Activated T-helper 1 cell treated with anti-CD3 and anti-CD28 coated beads, Interleukin-12 subunit alpha, Interleukin-12 subunit beta, Interleukin-2, Interleukin-4 antibody, amounts not matched to agents 30 ng/mL and 10 ng/mL and 1 ng/mL, durations not matched to agents 14 hours and 24 hours and 36 hours (primary cell): ENCODE results near the gene IKZF3. TPM values are rescaled to one million over a fixed set of nuclear protein-coding genes. Genes with fewer than 3 reads are reported as not detected.
"Not testable (repeated sequence)": the region's sequence is repeated elsewhere in the genome, so short reads cannot be mapped to it uniquely, and the experiment has no call there.

Experiments used
- DNase-seq: peaks from one replicate; pipeline ENCODE4 v3.0.0; 2021; ENCODE audit warnings: low spot score
- H3K27ac Mint-ChIP-seq: one replicate; pipeline ENCODE4 v1.8.0; 2021; ENCODE audit warnings: mild to moderate bottlenecking, mixed read lengths
- H3K27me3 Mint-ChIP-seq: one replicate; pipeline ENCODE4 v1.8.0; 2022; ENCODE audit warnings: mild to moderate bottlenecking, moderate library complexity, mixed read lengths; ENCODE audit not compliant: insufficient read depth
- H3K36me3 Mint-ChIP-seq: one replicate; pipeline ENCODE4 v1.8.0; 2021; ENCODE audit warnings: low read depth, mixed read lengths
- H3K4me1 Mint-ChIP-seq: one replicate; pipeline ENCODE4 v1.8.0; 2021; ENCODE audit warnings: low read depth, mixed read lengths
- H3K4me3 Mint-ChIP-seq: one replicate; pipeline ENCODE4 v1.8.0; 2021; ENCODE audit warnings: mild to moderate bottlenecking, moderate library complexity, mixed read lengths
- H3K9me3 Mint-ChIP-seq: one replicate; pipeline ENCODE4 v1.8.0; 2021; ENCODE audit warnings: mixed read lengths
- intact Hi-C: fragments of 100-400 bp; cut with micrococcal nuclease; formaldehyde crosslinking; loops from one replicate; pipeline ENCODE4 v1.15.1; 2024
- total RNA-seq: library from RNA; stranded (reverse); gene quantifications from 2 replicates; pipeline ENCODE4 v1.2.3, GENCODE V29; 2022

The IKZF3 gene
- total RNA-seq, 1 donor from 2014 or later: 22.8 TPM

GRCh38 chr17:39735882-39736281 lies 128.2 kb downstream of the IKZF3 start:
- Mint-ChIP-seq H3K9me3 (no peaks in the 10 kb centered on the region), H3K27me3 (peaks cover 24% of the 10 kb centered on the region), H3K4me3 (no peak overlapping the region), H3K4me1 (peaks cover 33% of the 10 kb centered on the region), H3K36me3 (no peaks in the 10 kb centered on the region), H3K27ac (no peak overlapping the region)
- intact Hi-C loops: no loop called here
- DNase-seq: no peak

GRCh38 chr17:39732586-39732985 lies 131.5 kb downstream of the IKZF3 start:
- Mint-ChIP-seq H3K36me3 (peaks cover 4% of the 10 kb centered on the region), H3K4me3 (peak overlapping the region; percentile 20), H3K9me3 (no peaks in the 10 kb centered on the region), H3K27me3 (peaks cover 18% of the 10 kb centered on the region), H3K27ac (no peak overlapping the region), H3K4me1 (peaks cover 22% of the 10 kb centered on the region)
- intact Hi-C loops: no loop called here
- no peak for DNase-seq

GRCh38 chr17:39730095-39730921 lies 133.8 kb downstream of the IKZF3 start, which contains the start of gene MIEN1:
Gene MIEN1 (minus strand): TSS chr17:39730532. CDS start chr17:39730495, 37 bp downstream.
- no peaks in the 10 kb centered on the region for H3K9me3 Mint-ChIP-seq
- peak within 1 kb of the TSS; percentile 92 for H3K4me3 Mint-ChIP-seq
- peaks cover 4% of the 10 kb centered on the region for H3K36me3 Mint-ChIP-seq
- H3K27me3 Mint-ChIP-seq: peaks cover 7% of the 10 kb centered on the region
- peaks cover 11% of the 10 kb centered on the region for H3K4me1 Mint-ChIP-seq
- intact Hi-C loops: loop anchor here (1.0 kb wide), 8 partner anchors 8 to 324 kb away; partner anchors contain the start of genes IKZF3, MED24, PGAP3 and PSMD3
- peak; percentile 90 for DNase-seq
- H3K27ac Mint-ChIP-seq: peak within 1 kb of the TSS; percentile 85

GRCh38 chr17:39729280-39729851 lies 134.7 kb downstream of the IKZF3 start:
- Mint-ChIP-seq H3K4me1 (peaks cover 11% of the 10 kb centered on the region), H3K4me3 (peak overlapping the region; percentile 92), H3K36me3 (peaks cover 4% of the 10 kb centered on the region), H3K27ac (peak overlapping the region; percentile 85), H3K27me3 (peaks cover 7% of the 10 kb centered on the region), H3K9me3 (no peaks in the 10 kb centered on the region)
- DNase-seq: no peak
- intact Hi-C loops: no loop called here

- no peak for DNase-seq
- no peaks in the 10 kb centered on the region for H3K9me3 Mint-ChIP-seq
- no peaks in the 10 kb centered on the region for H3K27me3 Mint-ChIP-seq
- peaks cover 11% of the 10 kb centered on the region for H3K4me1 Mint-ChIP-seq
- peaks cover 4% of the 10 kb centered on the region for H3K36me3 Mint-ChIP-seq
- no peak overlapping the region for H3K27ac Mint-ChIP-seq
- intact Hi-C loops: no loop called here
- no peak overlapping the region for H3K4me3 Mint-ChIP-seq
These were observed 136.6 kb downstream of the IKZF3 start for GRCh38 chr17:39727556-39727955.

- H3K27ac Mint-ChIP-seq: no peak overlapping the region
- intact Hi-C loops: no loop called here
- no peaks in the 10 kb centered on the region for H3K27me3 Mint-ChIP-seq
- DNase-seq: no peak
- peaks cover 4% of the 10 kb centered on the region for H3K36me3 Mint-ChIP-seq
- peaks cover 11% of the 10 kb centered on the region for H3K4me1 Mint-ChIP-seq
- H3K4me3 Mint-ChIP-seq: no peak overlapping the region
- H3K9me3 Mint-ChIP-seq: no peaks in the 10 kb centered on the region
These were observed 137.5 kb downstream of the IKZF3 start for GRCh38 chr17:39726617-39727016.

- H3K27ac Mint-ChIP-seq, H3K9me3 Mint-ChIP-seq, H3K4me3 Mint-ChIP-seq, intact Hi-C loops, H3K27me3 Mint-ChIP-seq, H3K36me3 Mint-ChIP-seq, DNase-seq: not testable (repeated sequence)
- peaks cover 11% of the 10 kb centered on the region for H3K4me1 Mint-ChIP-seq
These were observed 138.2 kb downstream of the IKZF3 start for GRCh38 chr17:39725923-39726322.

GRCh38 chr17:39724731-39725130 lies 139.4 kb downstream of the IKZF3 start:
- no peak for DNase-seq
- Mint-ChIP-seq H3K27me3 (peaks cover 2% of the 10 kb centered on the region), H3K27ac (peak overlapping the region; percentile 44), H3K4me1 (peaks cover 13% of the 10 kb centered on the region), H3K4me3 (no peak overlapping the region), H3K9me3 (no peaks in the 10 kb centered on the region), H3K36me3 (peaks cover 4% of the 10 kb centered on the region)
- intact Hi-C loops: no loop called here

- H3K27ac Mint-ChIP-seq: no peak overlapping the region
- no peak for DNase-seq
- H3K4me1 Mint-ChIP-seq: peaks cover 6% of the 10 kb centered on the region
- no peak overlapping the region for H3K4me3 Mint-ChIP-seq
- peaks cover 2% of the 10 kb centered on the region for H3K27me3 Mint-ChIP-seq
- H3K9me3 Mint-ChIP-seq: no peaks in the 10 kb centered on the region
- intact Hi-C loops: no loop called here
- H3K36me3 Mint-ChIP-seq: peaks cover under 1% of the 10 kb centered on the region
These were observed 140.9 kb downstream of the IKZF3 start for GRCh38 chr17:39722965-39723848.

- intact Hi-C loops: no loop called here
- no peak overlapping the region for H3K27ac Mint-ChIP-seq
- H3K4me1 Mint-ChIP-seq: peaks cover 6% of the 10 kb centered on the region
- H3K4me3 Mint-ChIP-seq: no peak overlapping the region
- no peaks in the 10 kb centered on the region for H3K36me3 Mint-ChIP-seq
- no peak for DNase-seq
- H3K9me3 Mint-ChIP-seq: no peaks in the 10 kb centered on the region
- peaks cover 2% of the 10 kb centered on the region for H3K27me3 Mint-ChIP-seq
These were observed 142.0 kb downstream of the IKZF3 start for GRCh38 chr17:39722104-39722503.

- no peak for DNase-seq
- intact Hi-C loops: no loop called here
- Mint-ChIP-seq H3K4me1 (peaks cover 6% of the 10 kb centered on the region), H3K36me3 (no peaks in the 10 kb centered on the region), H3K9me3 (no peaks in the 10 kb centered on the region), H3K4me3 (no peak overlapping the region), H3K27ac (no peak overlapping the region), H3K27me3 (peaks cover 2% of the 10 kb centered on the region)
These were observed 144.4 kb downstream of the IKZF3 start for GRCh38 chr17:39719563-39720355.

- Mint-ChIP-seq H3K27me3 (peaks cover 2% of the 10 kb centered on the region), H3K4me3 (no peak overlapping the region), H3K36me3 (no peaks in the 10 kb centered on the region), H3K27ac (no peak overlapping the region), H3K9me3 (no peaks in the 10 kb centered on the region), H3K4me1 (peaks cover 6% of the 10 kb centered on the region)
- no peak for DNase-seq
- intact Hi-C loops: no loop called here
These were observed 146.5 kb downstream of the IKZF3 start for GRCh38 chr17:39717660-39718059.
